HCT116 (cell line): ENCODE data around the gene CCDC182. TPM values are rescaled to one million over a fixed set of nuclear protein-coding genes. Genes with fewer than 3 reads are reported as not detected.

Experiments
- ATAC-seq: fragments of 200-7000 bp; cut with Tn5 transposase; 2 replicates; pipeline ENCODE4 v1.9.1; 2020; ENCODE audit warnings: mild to moderate bottlenecking, moderate library complexity
- BruUV-seq: library from RNA; stranded (reverse); fragments of 400-500 nt; replicated peaks from 2 replicates; lab custom pipeline; 2021; lab: Mats Ljungman, UMichigan
- CTCF ChIA-PET: fragments of 300-600 bp; sonication (Branson Sonifier 250); formaldehyde crosslinking; loops from one replicate; lab custom pipeline; 2021; ENCODE audit warnings: antibody characterized with exemption; lab: Charles Lee
- POLR2A ChIA-PET: fragments of 300-600, 350-600 bp; sonication (Branson Sonifier 250); formaldehyde crosslinking; loops from one replicate; lab custom pipeline; 2021; ENCODE audit warnings: antibody characterized with exemption; lab: Charles Lee
- RAD21 ChIA-PET, 2 experiments: fragments of 300-600 bp; sonication (Branson Sonifier 250); formaldehyde crosslinking; loops; one replicate each; lab custom pipeline; 2023; ENCODE audit warnings: low total read pairs in 2 of 2; ENCODE audit not compliant: uncharacterized antibody in 2 of 2, unreplicated experiment in 2 of 2, low non-redundant PET in 1 of 2; lab: Charles Lee
- DNase-seq: peaks from one replicate; pipeline ENCODE4 v3.0.0-alpha.2; 2010; ENCODE audit warnings: low read depth, low spot score
- H2AFZ ChIP-seq: fragments of 200-600 bp; shearing (Covaris generic), sonication (generic); 2 replicates; pipeline ENCODE4 v1.6.1; 2017; ENCODE audit warnings: low read depth, mixed run types, mixed read lengths, antibody characterized with exemption, low read length; ENCODE audit not compliant: poor library complexity, severe bottlenecking
- H3K27ac ChIP-seq: 2 replicates; pipeline ENCODE4 v1.5.1; 2012; ENCODE audit warnings: low read depth, low read length
- H3K27me3 ChIP-seq: fragments of 200-600 bp; sonication (generic); 2 replicates; pipeline ENCODE4 v1.6.1; 2016; ENCODE audit warnings: mixed run types, low read length, mixed read lengths; ENCODE audit not compliant: insufficient read depth
- H3K36me3 ChIP-seq, 2 experiments: fragments of 200-500 bp in 1 of 2; fragments of 200-600 bp in 1 of 2; sonication (Bioruptor generic) in 1 of 2; sonication (generic) in 1 of 2; 2 replicates each; pipeline versions ENCODE4 v1.5.1 to v1.6.1; 2014 to 2016; ENCODE audit warnings: low read length in 2 of 2, inconsistent platforms in 1 of 2, mixed read lengths in 1 of 2, mixed run types in 1 of 2; ENCODE audit not compliant: insufficient read depth in 2 of 2, control insufficient read depth in 1 of 2
- H3K4me1 ChIP-seq, 2 experiments: fragments of 200-600 bp in 1 of 2; sonication (generic) in 1 of 2; 2 replicates each; pipeline versions ENCODE4 v1.5.1 to v1.6.1; 2012 to 2017; ENCODE audit warnings: low read length in 2 of 2, inconsistent platforms in 1 of 2, mild to moderate bottlenecking in 1 of 2, mixed read lengths in 1 of 2, mixed run types in 1 of 2, moderate library complexity in 1 of 2; ENCODE audit not compliant: insufficient read depth in 2 of 2, control insufficient read depth in 1 of 2
- H3K4me2 ChIP-seq: fragments of 200-600 bp; sonication (generic); 2 replicates; pipeline ENCODE4 v1.6.1; 2017; ENCODE audit warnings: mixed run types, low read length, mixed read lengths
- H3K4me3 ChIP-seq, 2 experiments: fragments of 200-600 bp in 1 of 2; sonication (generic) in 1 of 2; replicated peaks in 1 of 2; 2 replicates each; pipeline ENCODE4 v1.5.1; 2011 to 2016; ENCODE audit warnings: low read length in 2 of 2, control low read depth in 1 of 2, low read depth in 1 of 2, mild to moderate bottlenecking in 1 of 2, mixed read lengths in 1 of 2, mixed run types in 1 of 2
- H3K79me2 ChIP-seq: fragments of 200-600 bp; sonication (generic); 2 replicates; pipeline ENCODE4 v1.6.1; 2017; ENCODE audit warnings: mild to moderate bottlenecking, mixed run types, low read length, moderate library complexity, mixed read lengths; ENCODE audit not compliant: insufficient read depth
- H3K9ac ChIP-seq: fragments of 200-600 bp; sonication (generic); 2 replicates; pipeline ENCODE4 v1.6.1; 2016; ENCODE audit warnings: low read length, mixed read lengths
- H3K9me2 ChIP-seq: fragments of 200-600 bp; sonication (generic), shearing (Covaris generic); 2 replicates; pipeline ENCODE4 v1.6.1; 2017; ENCODE audit warnings: mixed run types, mild to moderate bottlenecking, moderate library complexity; ENCODE audit not compliant: insufficient read depth
- H3K9me3 ChIP-seq, 2 experiments: fragments of 200-500 bp in 1 of 2; fragments of 200-600 bp in 1 of 2; sonication (Bioruptor generic) in 1 of 2; sonication (generic) in 1 of 2; 2 replicates each; pipeline ENCODE4 v1.6.1; 2014 to 2017; ENCODE audit warnings: low read length in 2 of 2, mixed read lengths in 2 of 2, inconsistent platforms in 1 of 2, low read depth in 1 of 2, mild to moderate bottlenecking in 1 of 2, mixed run types in 1 of 2, moderate library complexity in 1 of 2; ENCODE audit not compliant: control insufficient read depth in 1 of 2, insufficient read depth in 1 of 2
- H4K20me1 ChIP-seq: fragments of 200-600 bp; sonication (generic), shearing (Covaris generic); 2 replicates; pipeline ENCODE4 v1.6.1; 2017; ENCODE audit warnings: mixed run types, mild to moderate bottlenecking, moderate library complexity; ENCODE audit not compliant: insufficient read depth
- ATF3 ChIP-seq: IDR thresholded peaks from 2 replicates; pipeline ENCODE4 v1.6.1; 2012
- CEBPB ChIP-seq: IDR thresholded peaks from 2 replicates; pipeline ENCODE4 v1.6.1; 2012; ENCODE audit warnings: low read depth
- CTCF ChIP-seq, 3 experiments: fragments of 200-600 bp in 1 of 3; sonication (generic) in 1 of 3; IDR thresholded peaks in 2 of 3; conservative IDR thresholded peaks in 1 of 3; 2 replicates each; pipeline ENCODE4 v1.5.1; 2012 to 2017; ENCODE audit warnings: low read depth in 2 of 3, low read length in 2 of 3, antibody characterized with exemption in 1 of 3, borderline replicate concordance in 1 of 3, control low read depth in 1 of 3, mild to moderate bottlenecking in 1 of 3, mixed read lengths in 1 of 3, mixed run types in 1 of 3, moderate library complexity in 1 of 3; ENCODE audit not compliant: insufficient read depth in 1 of 3
- POLR2AphosphoS5 ChIP-seq: IDR thresholded peaks from 2 replicates; pipeline ENCODE4 v1.6.1; 2011; ENCODE audit warnings: mild to moderate bottlenecking, low read depth, low read length, moderate library complexity
- ZNF274 ChIP-seq: fragments of 200-500 bp; sonication (Bioruptor generic); IDR thresholded peaks from 2 replicates; pipeline ENCODE4 v1.6.1; 2014; ENCODE audit warnings: mild to moderate bottlenecking, low read depth, low read length, inconsistent platforms
- intact Hi-C: fragments of 100-400 bp; cut with micrococcal nuclease; formaldehyde crosslinking; loops from 2 replicates; pipeline ENCODE4 v1.10.0; 2022
- total RNA-seq: library from RNA; stranded (reverse); gene quantifications from one replicate; pipeline ENCODE4 v1.2.1, GENCODE V29; 2021; ENCODE audit not compliant: unreplicated experiment

The CCDC182 gene
- total RNA-seq, 1 experiment from 2014 or later: not detected

DNA sequence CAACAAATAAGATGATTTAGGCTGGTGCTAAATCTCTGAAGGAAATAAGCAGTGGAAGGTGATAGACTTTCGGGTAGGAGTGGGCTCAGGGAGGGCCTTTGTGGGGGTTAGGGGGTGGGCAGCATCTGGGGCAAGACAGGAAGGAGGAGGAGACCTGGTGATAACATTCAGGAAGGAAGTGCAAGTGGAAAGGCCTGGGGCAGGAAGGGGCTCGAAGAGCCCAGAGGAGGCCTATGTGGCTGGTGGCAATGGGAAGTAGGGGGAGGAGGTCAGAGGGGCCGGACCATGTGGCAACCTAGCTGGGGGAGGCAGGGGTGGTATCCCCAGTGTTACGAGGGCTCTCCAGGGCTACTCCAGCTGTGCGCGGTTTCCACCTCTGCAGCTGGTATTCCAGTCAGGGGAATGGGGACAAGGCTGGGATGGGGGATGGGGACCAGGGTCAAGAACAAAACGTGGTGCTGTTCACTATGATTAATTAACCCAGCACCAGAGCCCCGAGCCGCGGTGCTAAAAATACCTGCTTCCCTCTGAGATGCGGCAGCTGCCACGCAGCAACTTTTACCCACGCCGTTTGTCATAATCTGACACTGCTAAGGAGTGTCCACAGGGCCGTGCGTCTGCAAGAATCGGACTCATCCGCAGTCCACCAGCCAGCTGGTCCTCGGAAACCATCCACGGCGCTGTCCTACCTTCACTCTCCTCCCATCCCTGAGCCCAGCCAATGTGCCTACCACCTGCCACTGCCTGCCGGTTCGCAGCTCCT is 5.2 kb upstream of the CCDC182 start (continued):
- no peak for TF ChIP-seq CTCF (IDR thresholded peaks at IDR 0.05 in 2 of 3, conservative IDR thresholded peaks at IDR 0.05 in 1 of 3; ENCODE audit: borderline replicate concordance in 1 of 3, insufficient read depth in 1 of 3, low read depth in 2 of 3, low read length in 2 of 3)
- no peak for TF ChIP-seq CEBPB
- no peak for TF ChIP-seq ATF3
- TF ChIP-seq POLR2AphosphoS5: no peak
- TF ChIP-seq, all 23 proteins: peak for 0

- ATAC-seq (no peak), DNase-seq (no peak)
- Histone ChIP-seq H3K36me3 (no peaks in the 10 kb centered on the region), H3K4me1 (no peaks in the 10 kb centered on the region), H3K9ac (no peak overlapping the region), H3K4me2 (no peak overlapping the region), H3K9me2 (no peaks in the 10 kb centered on the region), H4K20me1 (no peaks in the 10 kb centered on the region), H3K27ac (no peak overlapping the region), H3K9me3 (no peaks in the 10 kb centered on the region), H2AFZ (no peak overlapping the region), H3K27me3 (no peaks in the 10 kb centered on the region; the same call in 1 of the 2 replicates), H3K4me3 (no peak overlapping the region), H3K79me2 (no peaks in the 10 kb centered on the region)
- CTCF ChIA-PET: no interaction called here
- RAD21 ChIA-PET: no interaction called here
- intact Hi-C loops: loop anchor here (10.0 kb wide), 1 partner anchor 365 kb away; no protein-coding TSS in a partner anchor
- POLR2A ChIA-PET: no interaction called here
- BruUV-seq: no TSS peak
- TF ChIP-seq ZNF274: no peak
Observed at GRCh38 chr17:57749701-57750100, 4.6 kb upstream of the CCDC182 start.
